Fibroblast of lung (primary cell): ENCODE measurements around the gene FZD10. TPM values are rescaled to one million over a fixed set of nuclear protein-coding genes. Genes with fewer than 3 reads are reported as not detected.

Source experiments
- DNase-seq, 2 donors: peaks; one replicate each; pipeline versions ENCODE4 v3.0.0 to v3.0.0-alpha.2; 2010; ENCODE audit warnings: low read depth in 2 of 2
- H2AFZ ChIP-seq: 2 replicates; pipeline ENCODE4 v1.5.1; 2012; ENCODE audit warnings: low read length, control low read depth, inconsistent platforms
- H3K27ac ChIP-seq: 2 replicates; pipeline ENCODE4 v1.5.1; 2011; ENCODE audit warnings: low read length, control low read depth; ENCODE audit not compliant: insufficient read depth
- H3K27me3 ChIP-seq: 2 replicates; pipeline ENCODE4 v1.5.1; 2011; ENCODE audit warnings: mild to moderate bottlenecking, low read length; ENCODE audit not compliant: control insufficient read depth, insufficient read depth
- H3K36me3 ChIP-seq: 2 replicates; pipeline ENCODE4 v1.5.1; 2011; ENCODE audit warnings: low read length; ENCODE audit not compliant: control insufficient read depth, insufficient read depth
- H3K4me1 ChIP-seq: 2 replicates; pipeline ENCODE4 v1.5.1; 2011; ENCODE audit warnings: low read length; ENCODE audit not compliant: control insufficient read depth, insufficient read depth; ENCODE audit errors: extremely low read depth
- H3K4me2 ChIP-seq: 2 replicates; pipeline ENCODE4 v1.5.1; 2011; ENCODE audit warnings: low read length, control low read depth; ENCODE audit not compliant: insufficient read depth; ENCODE audit errors: extremely low read depth
- H3K4me3 ChIP-seq, 4 experiments: fragments of 200-600 bp in 1 of 4; sonication (generic) in 1 of 4; replicated peaks in 1 of 4; 2 replicates each; pipeline ENCODE4 v1.5.1; 2011 to 2016; ENCODE audit warnings: low read length in 4 of 4, low read depth in 3 of 4, mild to moderate bottlenecking in 3 of 4, control low read depth in 2 of 4, inconsistent platforms in 1 of 4, mixed read lengths in 1 of 4; ENCODE audit not compliant: insufficient read depth in 1 of 4; ENCODE audit errors: control extremely low read depth in 1 of 4
- H3K79me2 ChIP-seq: 2 replicates; pipeline ENCODE4 v1.5.1; 2012; ENCODE audit warnings: mild to moderate bottlenecking, low read length, inconsistent platforms; ENCODE audit not compliant: control insufficient read depth, insufficient read depth
- H3K9ac ChIP-seq: 2 replicates; pipeline ENCODE4 v1.5.1; 2011; ENCODE audit warnings: mild to moderate bottlenecking, low read length, control low read depth; ENCODE audit not compliant: insufficient read depth
- H3K9me3 ChIP-seq: 2 replicates; pipeline ENCODE4 v1.5.1; 2012; ENCODE audit warnings: low read depth, low read length; ENCODE audit not compliant: control insufficient read depth, insufficient read depth
- H4K20me1 ChIP-seq: 2 replicates; pipeline ENCODE4 v1.5.1; 2011; ENCODE audit warnings: low read length; ENCODE audit not compliant: control insufficient read depth, insufficient read depth; ENCODE audit errors: extremely low read depth
- CTCF ChIP-seq, 2 donors: IDR thresholded peaks in 1 of 2; conservative IDR thresholded peaks in 1 of 2; 1 replicate in 1 of 2; 2 replicates in 1 of 2; pipeline ENCODE4 v1.5.1; 2011 to 2012; ENCODE audit warnings: low read length in 2 of 2, control low read depth in 1 of 2, inconsistent platforms in 1 of 2, low read depth in 1 of 2, mild to moderate bottlenecking in 1 of 2
- EZH2 ChIP-seq: IDR thresholded peaks from 2 replicates; pipeline ENCODE4 v1.5.1; 2012; ENCODE audit warnings: low read length, control low read depth, mild to moderate bottlenecking; ENCODE audit errors: missing control alignments
- polyA plus RNA-seq, 2 donors: library from polyadenylated mRNA; depleted of rRNA in 1 of 2; stranded (reverse) in 1 of 2; unstranded in 1 of 2; fragments of >200 nt; gene quantifications; 2 replicates each; pipeline ENCODE4 v1.2.1, GENCODE V29; 2011 to 2012; ENCODE audit warnings: missing spikeins in 1 of 2
- total RNA-seq: library from RNA; depleted of rRNA; stranded (reverse); fragments of >200 nt; gene quantifications from 2 replicates; pipeline ENCODE4 v1.2.1, GENCODE V29; 2014

Gene FZD10
- total and polyA plus RNA-seq, 2 donors (not counting 1 experiment from before 2014, with no cell fraction given): under 0.01 to 0.03 TPM

- no peak overlapping the region for H3K9ac ChIP-seq
- H3K79me2 ChIP-seq: no peaks in the 10 kb centered on the region
- H3K9me3 ChIP-seq: no peaks in the 10 kb centered on the region
- H2AFZ ChIP-seq: no peak overlapping the region
- H4K20me1 ChIP-seq: no peaks in the 10 kb centered on the region
- no peak overlapping the region for H3K4me2 ChIP-seq
- H3K4me3 ChIP-seq: no peak overlapping the region
- TF ChIP-seq CTCF (conservative IDR thresholded peaks at IDR 0.05 in 1 of 2, IDR thresholded peaks at IDR 0.05 in 1 of 2; ENCODE audit: low read depth in 1 of 2, low read length in 2 of 2): no peak
- TF ChIP-seq EZH2: no peak
- no peaks in the 10 kb centered on the region for H3K4me1 ChIP-seq
- no peaks in the 10 kb centered on the region for H3K27me3 ChIP-seq
- no peak for DNase-seq
- H3K27ac ChIP-seq: no peak overlapping the region
- no peaks in the 10 kb centered on the region for H3K36me3 ChIP-seq
Measured at GRCh38 chr12:130141105-130141504, 21.2 kb upstream of the FZD10 start.

GRCh38 chr12:130141901-130142683, 20.2 kb upstream of the FZD10 start:
- Histone ChIP-seq H3K36me3 (no peaks in the 10 kb centered on the region), H3K9me3 (no peaks in the 10 kb centered on the region), H3K4me1 (no peaks in the 10 kb centered on the region), H3K79me2 (no peaks in the 10 kb centered on the region), H3K27ac (no peak overlapping the region), H3K9ac (no peak overlapping the region), H4K20me1 (no peaks in the 10 kb centered on the region), H3K4me3 (no peak overlapping the region), H3K27me3 (no peaks in the 10 kb centered on the region), H3K4me2 (no peak overlapping the region), H2AFZ (no peak overlapping the region)
- TF ChIP-seq CTCF (conservative IDR thresholded peaks at IDR 0.05 in 1 of 2, IDR thresholded peaks at IDR 0.05 in 1 of 2; ENCODE audit: low read depth in 1 of 2, low read length in 2 of 2) (no peak), EZH2 (no peak)
- no peak for DNase-seq

GRCh38 chr12:130142736-130143135, 19.5 kb upstream of the FZD10 start:
- Histone ChIP-seq H3K36me3 (no peaks in the 10 kb centered on the region), H3K4me2 (no peak overlapping the region), H3K4me3 (no peak overlapping the region), H3K79me2 (no peaks in the 10 kb centered on the region), H2AFZ (no peak overlapping the region), H3K4me1 (no peaks in the 10 kb centered on the region), H3K9me3 (no peaks in the 10 kb centered on the region), H3K9ac (no peak overlapping the region), H4K20me1 (no peaks in the 10 kb centered on the region), H3K27ac (no peak overlapping the region), H3K27me3 (no peaks in the 10 kb centered on the region)
- no peak for DNase-seq
- no peak for TF ChIP-seq CTCF (conservative IDR thresholded peaks at IDR 0.05 in 1 of 2, IDR thresholded peaks at IDR 0.05 in 1 of 2; ENCODE audit: low read depth in 1 of 2, low read length in 2 of 2)
- TF ChIP-seq EZH2: no peak
